UCSD-AML1 (cell line): ENCODE measurements around the gene ARHGAP42.

Experiments
- DNase-seq: peaks from one replicate; lab custom pipeline; 2025; ENCODE audit not compliant: unreplicated experiment; lab: John Stamatoyannopoulos, UW

The ARHGAP42 gene

DNA sequence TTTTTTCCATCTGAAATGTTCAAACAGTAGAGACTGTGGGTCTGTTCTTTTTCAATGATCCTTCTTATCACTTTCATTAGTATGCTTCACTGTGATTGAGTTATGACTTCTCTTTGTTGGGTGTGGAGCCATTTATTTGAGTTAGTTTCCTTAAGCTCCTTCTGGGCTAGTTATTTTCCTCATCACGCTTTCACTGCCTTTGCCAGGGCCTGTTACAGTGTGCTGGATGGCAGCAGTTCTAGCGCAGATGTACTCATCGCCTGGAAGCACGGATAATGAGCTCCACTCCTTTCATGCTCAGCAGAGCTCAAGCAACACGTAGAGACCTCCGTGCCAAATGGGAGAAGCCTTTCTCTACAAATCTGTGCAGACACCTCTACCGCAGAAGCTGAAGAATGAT lies 7.0 kb upstream of the ARHGAP42 start:
- DNase-seq, result no peak

- peak; percentile 49 for DNase-seq
These were observed 6.0 kb upstream of the ARHGAP42 start for GRCh38 chr11:100681064-100681502.

DNA sequence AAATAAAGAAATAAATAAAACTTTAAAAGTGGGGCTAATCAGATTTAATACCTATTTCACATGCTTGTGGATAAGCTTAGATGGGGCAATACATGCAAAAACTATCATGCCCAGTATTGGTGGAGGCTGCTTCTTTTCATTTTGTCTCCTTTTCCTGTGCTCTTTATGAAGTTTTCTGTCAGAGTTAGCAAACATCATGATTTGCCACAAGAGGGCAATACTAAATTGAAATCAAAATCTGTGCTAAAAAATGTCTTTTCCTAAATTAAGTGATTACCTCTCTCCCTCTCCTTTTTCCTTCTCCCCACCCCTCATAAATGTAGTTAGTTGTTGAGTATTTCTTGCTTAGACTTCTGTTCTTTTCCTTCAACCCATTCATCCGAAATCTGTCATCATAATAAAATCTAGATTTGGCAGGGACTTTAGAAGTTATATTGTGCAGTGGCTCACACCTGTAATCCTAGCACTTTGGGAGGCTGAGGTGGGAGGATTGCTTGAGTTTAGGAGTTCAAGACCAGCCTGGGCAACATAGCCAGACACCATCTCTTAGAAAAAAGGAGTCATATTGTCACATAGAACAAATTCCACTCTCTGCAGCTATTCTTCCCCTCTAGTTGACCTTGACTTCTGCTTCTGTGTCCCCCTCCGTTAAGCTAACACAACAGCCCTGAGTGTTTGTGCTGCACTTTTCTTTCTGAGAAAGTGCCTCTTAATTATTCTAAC lies 4.7 kb upstream of the ARHGAP42 start:
- no peak for DNase-seq

GRCh38 chr11:100683126-100683525 lies 4.0 kb upstream of the ARHGAP42 start:
- no peak for DNase-seq

DNA sequence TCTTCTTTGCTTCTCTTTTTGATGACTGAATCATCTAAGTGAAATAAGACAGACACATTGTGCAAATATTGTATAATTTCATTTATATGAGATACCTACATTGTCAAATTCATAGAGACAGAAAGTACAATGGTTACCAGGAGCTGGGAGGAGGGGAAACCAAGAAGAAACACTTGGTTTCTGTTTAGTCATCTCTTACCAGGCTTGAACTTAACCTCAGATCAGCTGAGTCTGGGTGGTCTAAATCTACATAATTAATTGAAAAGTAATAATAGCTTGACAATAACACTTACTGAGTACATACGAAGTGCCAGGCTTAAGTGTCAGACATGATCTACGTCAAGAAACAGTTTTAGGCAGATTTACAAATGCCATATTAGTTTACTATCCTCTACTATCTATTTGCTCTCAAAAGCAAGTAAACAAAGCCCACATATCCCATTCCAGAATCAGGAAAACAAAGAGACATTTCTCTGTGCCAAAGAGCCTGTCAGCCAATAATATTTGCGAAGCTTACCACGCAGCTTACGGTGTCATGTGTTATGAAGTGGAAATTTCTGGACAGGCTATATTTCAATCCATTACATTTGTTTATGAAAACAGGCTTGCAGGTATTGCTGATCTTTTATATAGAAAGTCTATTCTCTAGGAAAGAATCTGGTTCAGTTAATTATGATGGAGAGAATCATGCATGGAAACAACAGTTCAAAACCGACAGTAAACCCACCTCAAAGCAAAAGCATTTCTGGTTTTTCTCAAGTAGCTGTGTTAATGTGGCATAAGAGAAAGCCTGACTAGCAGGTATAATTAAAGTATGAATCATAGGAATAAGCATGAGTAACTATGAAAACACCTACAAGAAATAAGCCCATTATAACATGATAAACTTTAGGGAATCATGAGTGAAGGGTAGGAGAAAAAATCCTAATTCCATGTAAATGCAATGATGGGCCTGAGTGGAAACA lies 2.7 kb upstream of the ARHGAP42 start:
- DNase-seq, result no peak

- DNase-seq, result no peak
These were observed 523 bp upstream of the ARHGAP42 start for GRCh38 chr11:100686476-100687053.

DNA sequence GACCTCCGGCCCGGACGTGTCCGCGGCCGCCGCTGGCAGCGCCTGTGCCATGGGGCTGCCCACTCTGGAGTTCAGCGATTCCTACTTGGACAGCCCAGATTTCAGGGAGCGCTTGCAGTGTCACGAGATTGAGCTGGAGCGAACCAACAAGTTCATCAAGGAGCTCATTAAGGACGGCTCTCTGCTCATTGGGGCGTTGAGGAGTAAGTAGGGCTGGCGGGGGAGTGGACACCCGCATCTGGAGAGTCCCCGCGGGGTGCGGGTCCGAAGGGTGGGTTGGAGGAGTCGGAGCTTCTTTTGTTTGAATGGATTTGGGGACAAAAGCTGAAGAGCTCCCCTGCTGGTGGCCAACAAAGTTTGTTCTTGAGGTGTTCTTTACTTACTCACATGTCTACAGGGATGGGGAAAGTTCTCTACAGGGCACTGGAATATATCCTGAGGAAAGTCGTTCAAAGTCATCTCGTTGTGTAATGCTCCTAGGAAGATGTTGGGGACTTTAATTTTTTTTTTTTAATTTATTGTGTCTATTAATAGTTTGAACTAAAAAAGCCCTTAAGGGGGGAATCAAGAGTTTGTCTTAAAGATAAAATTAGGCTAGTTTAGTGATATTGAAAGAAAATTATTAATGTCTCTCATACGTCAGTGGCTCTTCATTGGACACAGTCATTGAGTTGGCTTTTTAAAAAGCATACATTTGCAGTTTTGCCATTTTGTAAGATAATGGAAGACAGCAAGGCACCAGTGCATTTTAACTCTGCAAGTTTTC lies 725 bp downstream of the ARHGAP42 start:
- DNase-seq, result peak; percentile 25

DNA sequence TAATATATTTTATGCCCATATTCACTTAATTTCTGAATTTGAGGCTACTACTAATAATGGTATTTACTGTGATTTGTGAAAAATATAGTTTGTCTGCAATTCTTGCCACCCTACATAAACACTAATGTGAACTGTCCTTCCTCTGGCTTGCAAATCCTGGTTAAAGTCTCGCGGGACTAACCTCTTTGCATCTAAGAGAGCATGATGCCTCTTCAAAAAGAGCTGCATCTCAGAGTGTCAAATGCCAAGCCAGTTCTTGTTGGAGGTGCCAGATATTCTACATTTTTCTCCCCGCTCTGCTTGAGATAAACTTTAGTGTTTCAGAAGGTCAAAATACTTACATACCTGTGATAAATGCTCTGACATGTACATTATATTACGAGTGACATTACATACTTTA lies 2.1 kb downstream of the ARHGAP42 start:
- DNase-seq, result no peak

GRCh38 chr11:100691896-100692653 lies 5.0 kb downstream of the ARHGAP42 start:
- DNase-seq, result no peak

- DNase-seq, result no peak
These were observed 8.8 kb downstream of the ARHGAP42 start for GRCh38 chr11:100695911-100696310.

DNA sequence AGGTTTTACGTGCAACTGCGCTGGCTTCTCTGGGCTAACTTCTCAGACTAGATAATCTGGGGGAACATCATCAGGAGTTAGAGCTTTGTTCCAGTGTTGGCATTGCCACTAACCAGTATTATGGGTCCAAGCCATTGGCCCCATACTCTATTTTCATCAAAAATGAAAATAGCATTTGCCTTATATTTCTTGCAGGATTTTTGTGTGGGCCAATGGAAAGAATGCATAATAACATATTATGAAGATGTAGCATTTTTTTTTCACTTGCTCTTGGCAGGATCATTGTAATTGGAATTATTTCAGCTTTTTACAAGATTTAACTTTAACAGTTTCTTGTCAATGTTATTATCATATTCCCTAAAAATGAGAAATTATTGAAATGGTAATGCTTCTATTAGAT lies 16.1 kb downstream of the ARHGAP42 start:
- no peak for DNase-seq

- no peak for DNase-seq
These were observed 16.9 kb downstream of the ARHGAP42 start for GRCh38 chr11:100703801-100704575.

DNA sequence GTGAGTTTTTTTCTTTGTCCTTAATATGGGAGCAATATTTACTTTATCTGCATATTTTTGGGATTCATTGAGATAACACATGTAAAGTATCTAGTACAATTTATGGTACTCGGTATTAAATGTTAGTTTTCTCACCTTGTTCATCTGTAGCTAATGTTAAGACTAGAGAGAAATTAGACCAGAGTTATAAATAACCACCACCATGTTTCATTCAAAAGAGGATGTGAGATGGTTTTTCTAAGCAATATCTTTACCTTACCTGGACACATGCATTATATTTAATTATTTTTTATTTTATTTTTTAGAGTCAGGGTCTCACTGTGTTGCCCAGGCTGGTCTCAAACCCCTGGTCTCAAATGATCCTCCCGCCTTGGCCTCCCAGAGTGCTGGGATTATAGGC lies 18.4 kb downstream of the ARHGAP42 start:
- DNase-seq, result no peak

DNA sequence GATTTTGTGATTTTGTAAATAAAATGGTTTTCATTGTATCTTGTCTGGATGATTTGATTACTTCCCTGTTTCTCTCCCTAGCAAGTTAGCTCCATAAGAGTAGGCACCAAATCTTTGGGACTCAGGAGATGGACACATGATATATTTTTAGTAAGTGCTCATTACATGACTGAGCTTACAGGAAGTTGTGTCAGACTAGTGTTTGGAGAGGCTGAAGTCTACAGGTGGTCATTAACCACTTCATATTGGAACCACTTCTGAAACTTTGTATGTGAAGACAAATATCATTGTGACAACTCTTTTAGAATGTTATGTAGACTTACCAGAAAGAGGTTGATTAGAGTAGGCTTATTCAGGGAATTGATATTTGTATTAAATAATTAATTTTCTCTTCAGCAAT lies 19.1 kb downstream of the ARHGAP42 start:
- no peak for DNase-seq

DNA sequence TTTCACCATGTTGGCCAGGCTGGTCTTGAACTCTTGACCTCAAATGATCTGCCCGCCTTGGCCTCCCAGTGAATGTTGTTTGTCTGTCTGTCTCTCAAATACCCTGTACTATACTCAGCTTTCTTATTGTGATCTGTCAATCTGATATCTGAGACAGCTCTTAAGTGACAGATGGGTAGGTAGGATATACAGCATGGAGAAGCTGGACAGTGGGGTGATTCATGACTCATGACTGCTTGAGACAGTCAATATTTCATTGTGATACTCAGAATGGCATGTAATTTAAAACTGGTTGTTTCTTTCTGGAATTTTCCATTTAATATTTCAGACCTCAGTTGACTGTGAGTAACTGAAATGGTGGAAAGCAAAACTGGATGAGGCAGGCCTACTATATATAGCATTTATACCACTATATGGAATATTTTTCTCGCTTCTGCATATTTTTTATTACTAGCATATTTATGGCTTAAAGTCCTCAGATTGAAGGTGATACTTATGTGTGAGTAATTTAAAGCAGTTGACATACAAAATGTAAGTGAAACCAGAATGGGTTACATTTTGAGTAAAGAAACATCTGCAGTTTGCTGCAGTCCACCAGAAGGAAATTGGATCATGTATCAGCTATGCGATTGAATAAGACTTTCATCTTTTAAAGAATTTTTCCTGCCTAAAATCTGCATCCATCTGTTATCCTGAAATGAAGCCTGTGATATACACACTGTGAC lies 22.3 kb downstream of the ARHGAP42 start:
- DNase-seq, result no peak

- no peak for DNase-seq
These were observed 24.9 kb downstream of the ARHGAP42 start for GRCh38 chr11:100711984-100712383.

DNA sequence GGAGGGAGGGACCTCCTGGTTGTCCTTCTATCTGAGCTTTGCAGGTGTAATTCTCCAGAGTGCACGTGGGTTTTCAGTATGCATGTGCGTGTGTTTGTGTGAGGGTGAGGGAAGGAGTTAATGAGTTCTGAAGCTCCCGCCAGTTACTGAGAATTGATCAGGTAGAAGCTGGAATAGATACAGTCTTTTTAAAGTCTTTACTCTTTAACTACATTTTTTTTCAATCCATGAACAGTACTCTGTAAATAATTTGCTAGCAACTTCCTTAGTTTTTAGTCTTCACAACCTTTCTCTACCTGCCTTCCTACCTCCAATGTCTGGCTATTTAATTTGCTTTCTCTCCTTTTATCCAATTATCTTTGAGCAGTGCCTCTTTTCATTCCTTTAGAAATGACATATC lies 25.5 kb downstream of the ARHGAP42 start:
- DNase-seq, result no peak

GRCh38 chr11:100715165-100715761 lies 28.2 kb downstream of the ARHGAP42 start:
- no peak for DNase-seq
